Measurements from ENCODE around the gene CPA2.
"Not testable (repeated sequence)": the region's sequence is repeated elsewhere in the genome, so short reads cannot be mapped to it uniquely, and the experiment has no call there.

CPA2 gene

DNA sequence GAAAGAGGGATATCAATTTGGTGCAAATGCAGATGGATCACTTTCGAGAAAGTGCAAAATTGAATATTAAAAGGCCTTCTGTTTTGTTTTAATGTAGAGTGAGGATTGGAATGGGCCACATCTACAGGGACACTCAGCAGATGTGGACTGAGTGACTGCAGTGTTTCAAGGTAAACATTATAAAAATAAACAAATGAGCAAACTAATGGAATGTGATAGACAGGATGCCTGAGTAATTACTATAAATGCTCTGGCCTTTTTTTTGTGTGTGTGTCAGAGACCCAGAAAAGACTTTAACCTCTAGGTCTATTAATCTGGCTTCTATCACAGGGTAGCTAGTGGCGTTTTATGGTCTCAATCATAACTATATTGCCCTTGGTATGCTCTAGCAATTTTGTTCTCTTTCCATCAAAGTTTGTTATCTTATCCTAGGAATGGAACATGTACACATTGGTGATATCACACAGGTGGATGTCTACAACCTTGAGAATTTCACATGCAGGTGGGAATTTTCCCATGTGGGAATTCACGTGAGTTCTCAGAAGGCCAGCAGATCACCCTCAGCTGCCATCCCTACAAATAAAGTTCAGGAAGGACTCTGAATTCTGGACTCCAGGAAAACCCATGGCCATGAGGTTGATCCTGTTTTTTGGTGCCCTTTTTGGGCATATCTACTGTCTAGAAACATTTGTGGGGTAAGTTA is at the start of gene CPA2:
Gene CPA2 (plus strand): TSS at position 606 of the 703 bp plus-strand sequence. CDS start 19 bp downstream, at position 625.
- FAIRE-seq, result no peak

GRCh38 chr7:130218806-130219620 is 47.6 kb upstream of the CPA2 start:
- FAIRE-seq, result no peak

- FAIRE-seq, result no peak
These were observed 46.8 kb upstream of the CPA2 start for GRCh38 chr7:130219871-130220270.

DNA sequence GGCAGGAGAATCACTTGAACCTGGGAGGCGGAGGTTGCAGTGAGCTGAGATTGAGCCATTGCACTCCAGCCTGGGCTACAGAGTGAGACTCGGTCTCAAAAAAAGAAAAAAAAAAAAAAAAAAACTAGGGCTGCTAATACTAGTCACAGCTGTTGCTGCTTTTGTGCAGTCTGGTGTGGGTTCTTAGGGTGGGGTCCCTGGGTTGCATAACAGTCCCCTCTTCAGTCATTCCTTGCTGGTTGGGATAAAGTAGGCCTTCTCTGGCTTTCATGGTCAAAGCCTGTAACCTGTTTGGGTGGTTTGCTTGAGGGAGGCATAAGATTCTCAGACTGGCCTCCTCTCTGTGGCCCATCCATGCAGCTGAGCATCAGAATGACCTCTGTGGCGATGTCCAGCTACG is 44.9 kb upstream of the CPA2 start:
- FAIRE-seq, result no peak

DNA sequence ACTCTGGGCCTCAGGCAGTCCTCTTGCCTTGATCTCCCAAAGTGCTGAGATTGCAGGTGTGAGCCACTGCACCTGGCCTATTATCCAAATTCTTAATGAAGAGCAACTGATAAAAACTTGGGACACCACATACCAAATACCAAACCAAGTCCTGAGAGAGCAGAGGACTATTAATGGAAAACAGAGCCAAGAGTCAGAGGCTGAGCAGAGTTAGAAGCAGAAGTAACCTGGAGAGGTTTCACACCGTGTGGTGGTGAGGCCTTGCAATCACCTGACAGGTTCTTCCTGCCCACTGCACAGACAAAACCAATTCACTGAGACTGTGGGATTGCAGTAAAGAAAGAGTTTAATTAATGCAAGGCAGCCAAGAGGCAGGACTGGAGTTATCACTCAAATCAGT is 43.0 kb upstream of the CPA2 start:
- no peak for FAIRE-seq

DNA sequence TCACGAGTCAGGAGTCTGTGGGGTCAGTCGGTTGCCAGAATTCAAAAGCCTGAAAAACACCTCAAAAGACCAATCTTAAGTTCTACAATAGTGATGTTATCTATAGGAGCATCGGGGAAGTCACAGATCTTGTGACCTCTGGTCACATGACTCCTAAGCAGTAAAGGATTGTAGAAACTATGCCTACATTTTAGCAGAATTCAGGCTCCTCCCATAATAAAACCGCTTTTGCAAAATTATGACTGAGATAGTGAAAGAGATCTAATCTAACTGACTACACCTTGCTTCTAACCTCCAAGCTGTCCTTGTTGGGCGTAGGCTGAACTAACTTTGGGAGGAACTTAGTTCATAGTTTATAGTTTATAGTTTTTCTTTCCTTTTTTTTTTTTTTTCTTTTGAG is 42.5 kb upstream of the CPA2 start:
- no peak for FAIRE-seq

- FAIRE-seq, result not testable (repeated sequence)
These were observed 41.7 kb upstream of the CPA2 start for GRCh38 chr7:130224923-130225322.

- FAIRE-seq, result no peak
These were observed 40.3 kb upstream of the CPA2 start for GRCh38 chr7:130226333-130226732.

DNA sequence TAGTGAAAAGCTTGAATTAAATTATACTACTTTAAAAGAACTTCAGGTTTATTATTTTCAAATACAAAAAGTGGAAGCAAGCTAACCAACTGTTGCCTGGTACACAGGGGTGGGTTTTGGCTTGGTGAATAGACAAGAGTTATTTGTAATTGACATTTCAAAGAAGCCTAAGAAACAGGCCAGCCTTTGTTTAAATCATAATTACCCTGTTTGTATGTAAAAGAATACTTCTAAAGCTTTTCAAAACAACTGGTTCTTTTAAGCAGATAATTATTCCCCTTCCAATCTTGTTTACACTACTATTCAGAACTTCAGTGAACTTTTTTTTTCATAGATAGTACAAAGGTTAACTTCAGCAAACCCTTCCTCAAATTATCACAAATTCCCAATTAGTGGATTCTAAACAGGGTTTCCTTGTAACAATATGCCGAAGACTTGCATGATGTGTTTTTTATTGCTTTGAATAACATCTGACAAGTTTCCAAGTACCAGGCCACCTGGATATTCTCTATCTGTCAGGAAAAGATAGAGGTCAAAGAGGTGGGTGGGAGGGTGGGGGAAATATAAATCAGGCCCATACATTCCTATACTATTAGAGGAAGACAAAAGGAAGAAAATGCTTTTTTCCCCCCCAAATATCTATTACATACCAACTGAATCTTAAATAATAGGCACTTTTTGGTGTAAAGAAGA is 38.6 kb upstream of the CPA2 start:
- no peak for FAIRE-seq

GRCh38 chr7:130228840-130229502 is 37.7 kb upstream of the CPA2 start:
- FAIRE-seq, result no peak

- FAIRE-seq, result not testable (repeated sequence)
These were observed 36.7 kb upstream of the CPA2 start for GRCh38 chr7:130229981-130230380.

GRCh38 chr7:130231792-130232191 is 34.9 kb upstream of the CPA2 start:
- FAIRE-seq, result no peak

GRCh38 chr7:130232209-130232608 is 34.5 kb upstream of the CPA2 start:
- no peak for FAIRE-seq

- FAIRE-seq, result no peak
These were observed 32.6 kb upstream of the CPA2 start for GRCh38 chr7:130234078-130234477.

- not testable (repeated sequence) for FAIRE-seq
These were observed 30.3 kb upstream of the CPA2 start for GRCh38 chr7:130236361-130236760.

- no peak for FAIRE-seq
These were observed 26.4 kb upstream of the CPA2 start for GRCh38 chr7:130240240-130240639.

GRCh38 chr7:130242198-130243014 is 24.3 kb upstream of the CPA2 start:
- FAIRE-seq, result no peak

GRCh38 chr7:130243486-130243885 is 23.2 kb upstream of the CPA2 start:
- FAIRE-seq, result not testable (repeated sequence)

GRCh38 chr7:130246491-130246890 is 20.2 kb upstream of the CPA2 start:
- FAIRE-seq, result not testable (repeated sequence)

- not testable (repeated sequence) for FAIRE-seq
These were observed 17.8 kb upstream of the CPA2 start for GRCh38 chr7:130248842-130249241.

DNA sequence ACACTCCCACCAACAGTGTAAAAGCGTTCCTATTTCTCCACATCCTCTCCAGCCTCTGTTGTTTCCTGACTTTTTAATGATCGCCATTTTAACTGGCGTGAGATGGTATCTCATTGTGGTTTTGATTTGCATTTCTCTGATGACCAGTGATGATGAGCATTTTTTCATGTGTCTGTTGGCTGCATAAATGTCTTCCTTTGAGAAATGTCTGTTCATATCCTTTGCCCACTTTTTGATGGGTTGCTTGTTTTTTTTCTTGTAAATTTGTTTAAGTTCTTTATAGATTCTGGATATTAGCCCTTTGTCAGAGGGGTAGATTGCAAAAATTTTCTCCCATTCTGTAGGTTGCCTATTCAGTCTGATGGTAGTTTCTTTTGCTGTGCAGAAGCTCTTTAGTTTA is 17.0 kb upstream of the CPA2 start:
- not testable (repeated sequence) for FAIRE-seq

DNA sequence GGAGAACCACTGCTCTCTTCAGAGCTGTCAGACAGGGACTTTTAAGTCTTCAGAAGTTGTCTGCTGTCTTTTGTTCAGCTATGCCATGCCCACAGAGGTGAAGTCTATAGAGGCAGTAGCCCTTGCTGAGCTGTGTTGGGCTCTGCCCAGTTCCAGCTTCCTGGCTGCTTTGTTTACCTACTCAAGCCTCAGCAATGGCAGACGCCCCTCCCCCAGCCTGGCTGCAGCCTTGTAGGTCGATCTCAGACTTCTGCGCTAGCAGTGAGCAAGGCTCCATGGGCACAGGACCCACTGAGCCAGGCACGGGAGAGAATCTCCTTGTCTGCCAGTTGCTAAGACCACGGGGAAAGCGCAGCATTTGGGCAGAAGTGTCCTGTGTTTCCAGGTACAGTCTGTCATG is 12.1 kb upstream of the CPA2 start:
- no peak for FAIRE-seq

Measured in G401.6 (cell line).